ENCODE results near the gene NIBAN1.
"Not testable (repeated sequence)": the region's sequence is repeated elsewhere in the genome, so short reads cannot be mapped to it uniquely, and the experiment has no call there.

The NIBAN1 gene

GRCh38 chr1:184974056-184974836 is at the start of gene NIBAN1:
Gene NIBAN1, minus strand, starts transcription at chr1:184974508. Its CDS starts 152 bp downstream, at chr1:184974356.
- DNase-seq, result no peak

GRCh38 chr1:185017966-185018365 is 43.7 kb upstream of the NIBAN1 start:
- DNase-seq, result no peak

GRCh38 chr1:185017338-185017737 is 43.0 kb upstream of the NIBAN1 start:
- DNase-seq, result no peak

GRCh38 chr1:185016880-185017279 is 42.6 kb upstream of the NIBAN1 start:
- no peak for DNase-seq

- DNase-seq, result no peak
These were observed 41.3 kb upstream of the NIBAN1 start for GRCh38 chr1:185015631-185016030.

GRCh38 chr1:185014941-185015340 is 40.6 kb upstream of the NIBAN1 start:
- no peak for DNase-seq

GRCh38 chr1:185010361-185010760 is 36.1 kb upstream of the NIBAN1 start:
- DNase-seq, result no peak

GRCh38 chr1:185008838-185009237 is 34.5 kb upstream of the NIBAN1 start:
- peak; percentile 80 for DNase-seq

- not testable (repeated sequence) for DNase-seq
These were observed 27.1 kb upstream of the NIBAN1 start for GRCh38 chr1:185001312-185001880.

GRCh38 chr1:184999974-185000373 is 25.7 kb upstream of the NIBAN1 start:
- not testable (repeated sequence) for DNase-seq

- no peak for DNase-seq
These were observed 20.0 kb upstream of the NIBAN1 start for GRCh38 chr1:184994301-184994700.

- DNase-seq, result no peak
These were observed 18.0 kb upstream of the NIBAN1 start for GRCh38 chr1:184992271-184992670.

GRCh38 chr1:184990204-184990603 is 15.9 kb upstream of the NIBAN1 start:
- no peak for DNase-seq

- no peak for DNase-seq
These were observed 14.2 kb upstream of the NIBAN1 start for GRCh38 chr1:184988506-184988905.

- DNase-seq, result no peak
These were observed 13.4 kb upstream of the NIBAN1 start for GRCh38 chr1:184987696-184988095.

- DNase-seq, result peak; percentile 62
These were observed 11.9 kb upstream of the NIBAN1 start for GRCh38 chr1:184986250-184986649.

GRCh38 chr1:184982002-184982954 is 8.0 kb upstream of the NIBAN1 start:
- peak; percentile 60 for DNase-seq

GRCh38 chr1:184980726-184981125 is 6.4 kb upstream of the NIBAN1 start:
- no peak for DNase-seq

- no peak for DNase-seq
These were observed 1.0 kb upstream of the NIBAN1 start for GRCh38 chr1:184975208-184975870.

GRCh38 chr1:184974837-184975115 is 468 bp upstream of the NIBAN1 start:
- DNase-seq, result no peak

- no peak for DNase-seq
These were observed 844 bp downstream of the NIBAN1 start for GRCh38 chr1:184973272-184974055.

Measured in COR-L47 (cell line).